Fibroblast of peridontal ligament (primary cell): ENCODE data around the gene QPCT.
"Not testable (repeated sequence)": the region's sequence is repeated elsewhere in the genome, so short reads cannot be mapped to it uniquely, and the experiment has no call there.

Experiments
- DNase-seq: peaks from one replicate; pipeline ENCODE4 v3.0.0-alpha.2; 2010; ENCODE audit errors: extremely low read depth

The QPCT gene

GRCh38 chr2:37344453-37345361 lies at the start of gene QPCT:
Gene QPCT, plus strand, starts transcription at chr2:37344630. Its CDS starts 102 bp downstream, at chr2:37344732.
- no peak for DNase-seq

GRCh38 chr2:37294858-37295257 lies 49.6 kb upstream of the QPCT start:
- not testable (repeated sequence) for DNase-seq

GRCh38 chr2:37295469-37296073 lies 48.9 kb upstream of the QPCT start:
- DNase-seq, result no peak

- DNase-seq, result no peak
Observed at GRCh38 chr2:37297632-37298031, 46.8 kb upstream of the QPCT start.

GRCh38 chr2:37300146-37300545 lies 44.3 kb upstream of the QPCT start:
- DNase-seq, result no peak

GRCh38 chr2:37300578-37300977 lies 43.9 kb upstream of the QPCT start:
- no peak for DNase-seq

- DNase-seq, result no peak
Observed at GRCh38 chr2:37301408-37301807, 43.0 kb upstream of the QPCT start.

- DNase-seq, result no peak
Observed at GRCh38 chr2:37302701-37303252, 41.7 kb upstream of the QPCT start.

GRCh38 chr2:37306024-37306423 lies 38.4 kb upstream of the QPCT start:
- DNase-seq, result no peak

GRCh38 chr2:37307500-37307899 lies 36.9 kb upstream of the QPCT start:
- no peak for DNase-seq

- DNase-seq, result no peak
Observed at GRCh38 chr2:37315364-37315763, 29.1 kb upstream of the QPCT start.

- no peak for DNase-seq
Observed at GRCh38 chr2:37316181-37316580, 28.2 kb upstream of the QPCT start.

GRCh38 chr2:37317746-37318145 lies 26.7 kb upstream of the QPCT start:
- DNase-seq, result no peak

GRCh38 chr2:37318401-37318800 lies 26.0 kb upstream of the QPCT start:
- DNase-seq, result peak; percentile 93

- no peak for DNase-seq
Observed at GRCh38 chr2:37319754-37320609, 24.4 kb upstream of the QPCT start.

GRCh38 chr2:37321029-37321682 lies 23.3 kb upstream of the QPCT start:
- no peak for DNase-seq

- DNase-seq, result peak; percentile 67
Observed at GRCh38 chr2:37322368-37322767, 22.1 kb upstream of the QPCT start.

- peak; percentile 41 for DNase-seq
Observed at GRCh38 chr2:37323176-37323780, 21.2 kb upstream of the QPCT start.

- DNase-seq, result peak; percentile 44
Observed at GRCh38 chr2:37323781-37324535, 20.5 kb upstream of the QPCT start.

GRCh38 chr2:37324536-37324785 lies 20.0 kb upstream of the QPCT start:
- peak; percentile 71 for DNase-seq
